ENCODE data around the gene ST3GAL3.

- TF ChIP-seq ZNF274 (IDR thresholded peaks at IDR 0.05; ENCODE audit: low read depth, low read length) (no peak), YY1 (IDR thresholded peaks at IDR 0.05; ENCODE audit: insufficient read depth, insufficient read length) (no peak), SUZ12 (IDR thresholded peaks at IDR 0.05; ENCODE audit: extremely low read depth, insufficient read depth, insufficient read length) (no peak)
Measured at GRCh38 chr1:43822040-43822690, 114.8 kb downstream of the ST3GAL3 start.

Data from NT2/D1 (cell line).